Kasumi-1 (cell line): ENCODE data around the gene AMH.

Experiments
- DNase-seq, 2 experiments: peaks; one replicate each; lab custom pipeline; 2025; lab: John Stamatoyannopoulos, UW

The AMH gene

DNA sequence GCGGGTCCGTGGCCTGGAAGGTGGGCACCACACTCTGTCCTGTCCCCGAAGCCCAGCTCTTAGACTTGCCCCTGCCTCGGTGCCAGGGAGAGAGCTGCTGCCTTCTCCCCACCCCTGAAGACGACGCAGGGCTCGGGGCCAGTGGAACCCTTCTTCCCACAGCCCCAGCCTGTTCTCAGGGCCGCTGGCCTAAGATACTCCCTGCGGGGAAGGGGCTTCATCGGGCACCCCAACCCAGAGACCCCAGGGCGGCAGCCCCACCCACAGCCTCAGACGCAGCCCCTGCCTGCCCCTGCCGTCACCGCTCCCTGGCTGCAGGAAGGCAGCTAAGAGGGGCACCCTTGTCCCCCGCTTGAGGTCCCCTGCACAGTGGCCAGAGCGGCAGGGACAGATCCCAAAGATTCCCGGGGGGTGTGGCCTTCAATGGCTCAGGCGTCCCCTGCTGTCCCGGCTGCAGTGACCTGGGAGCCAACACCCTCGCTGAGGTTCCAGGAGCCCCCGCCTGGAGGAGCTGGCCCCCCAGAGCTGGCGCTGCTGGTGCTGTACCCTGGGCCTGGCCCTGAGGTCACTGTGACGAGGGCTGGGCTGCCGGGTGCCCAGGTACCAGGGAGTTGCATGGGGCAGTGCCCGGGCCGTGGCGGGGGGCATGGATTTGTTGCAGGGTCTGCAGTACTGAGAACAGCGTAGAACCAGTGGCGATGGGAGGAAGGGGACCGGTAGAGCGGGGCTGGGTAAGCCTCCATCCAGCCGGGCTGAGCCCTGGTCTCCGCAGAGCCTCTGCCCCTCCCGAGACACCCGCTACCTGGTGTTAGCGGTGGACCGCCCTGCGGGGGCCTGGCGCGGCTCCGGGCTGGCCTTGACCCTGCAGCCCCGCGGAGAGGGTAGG lies 1.0 kb downstream of the AMH start:
- DNase-seq: no peak

DNA sequence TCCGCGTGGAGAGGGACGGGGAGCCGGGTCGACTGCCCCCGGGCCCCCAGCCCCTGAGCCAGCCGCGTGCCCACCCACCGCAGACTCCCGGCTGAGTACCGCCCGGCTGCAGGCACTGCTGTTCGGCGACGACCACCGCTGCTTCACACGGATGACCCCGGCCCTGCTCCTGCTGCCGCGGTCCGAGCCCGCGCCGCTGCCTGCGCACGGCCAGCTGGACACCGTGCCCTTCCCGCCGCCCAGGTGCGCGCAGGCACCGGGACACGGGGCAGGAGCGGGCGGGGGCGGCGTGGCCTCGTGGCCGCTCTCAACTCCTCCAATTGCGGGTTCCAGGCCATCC lies 1.6 kb downstream of the AMH start:
- DNase-seq: no peak

DNA sequence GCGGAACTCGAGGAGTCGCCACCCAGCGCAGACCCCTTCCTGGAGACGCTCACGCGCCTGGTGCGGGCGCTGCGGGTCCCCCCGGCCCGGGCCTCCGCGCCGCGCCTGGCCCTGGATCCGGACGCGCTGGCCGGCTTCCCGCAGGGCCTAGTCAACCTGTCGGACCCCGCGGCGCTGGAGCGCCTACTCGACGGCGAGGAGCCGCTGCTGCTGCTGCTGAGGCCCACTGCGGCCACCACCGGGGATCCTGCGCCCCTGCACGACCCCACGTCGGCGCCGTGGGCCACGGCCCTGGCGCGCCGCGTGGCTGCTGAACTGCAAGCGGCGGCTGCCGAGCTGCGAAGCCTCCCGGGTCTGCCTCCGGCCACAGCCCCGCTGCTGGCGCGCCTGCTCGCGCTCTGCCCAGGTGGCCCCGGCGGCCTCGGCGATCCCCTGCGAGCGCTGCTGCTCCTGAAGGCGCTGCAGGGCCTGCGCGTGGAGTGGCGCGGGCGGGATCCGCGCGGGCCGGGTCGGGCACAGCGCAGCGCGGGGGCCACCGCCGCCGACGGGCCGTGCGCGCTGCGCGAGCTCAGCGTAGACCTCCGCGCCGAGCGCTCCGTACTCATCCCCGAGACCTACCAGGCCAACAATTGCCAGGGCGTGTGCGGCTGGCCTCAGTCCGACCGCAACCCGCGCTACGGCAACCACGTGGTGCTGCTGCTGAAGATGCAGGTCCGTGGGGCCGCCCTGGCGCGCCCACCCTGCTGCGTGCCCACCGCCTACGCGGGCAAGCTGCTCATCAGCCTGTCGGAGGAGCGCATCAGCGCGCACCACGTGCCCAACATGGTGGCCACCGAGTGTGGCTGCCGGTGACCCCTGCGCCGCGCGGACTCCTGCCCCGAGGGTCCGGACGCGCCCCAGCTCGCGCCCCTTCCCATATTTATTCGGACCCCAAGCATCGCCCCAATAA lies 2.3 kb downstream of the AMH start:
- DNase-seq: no peak

DNA sequence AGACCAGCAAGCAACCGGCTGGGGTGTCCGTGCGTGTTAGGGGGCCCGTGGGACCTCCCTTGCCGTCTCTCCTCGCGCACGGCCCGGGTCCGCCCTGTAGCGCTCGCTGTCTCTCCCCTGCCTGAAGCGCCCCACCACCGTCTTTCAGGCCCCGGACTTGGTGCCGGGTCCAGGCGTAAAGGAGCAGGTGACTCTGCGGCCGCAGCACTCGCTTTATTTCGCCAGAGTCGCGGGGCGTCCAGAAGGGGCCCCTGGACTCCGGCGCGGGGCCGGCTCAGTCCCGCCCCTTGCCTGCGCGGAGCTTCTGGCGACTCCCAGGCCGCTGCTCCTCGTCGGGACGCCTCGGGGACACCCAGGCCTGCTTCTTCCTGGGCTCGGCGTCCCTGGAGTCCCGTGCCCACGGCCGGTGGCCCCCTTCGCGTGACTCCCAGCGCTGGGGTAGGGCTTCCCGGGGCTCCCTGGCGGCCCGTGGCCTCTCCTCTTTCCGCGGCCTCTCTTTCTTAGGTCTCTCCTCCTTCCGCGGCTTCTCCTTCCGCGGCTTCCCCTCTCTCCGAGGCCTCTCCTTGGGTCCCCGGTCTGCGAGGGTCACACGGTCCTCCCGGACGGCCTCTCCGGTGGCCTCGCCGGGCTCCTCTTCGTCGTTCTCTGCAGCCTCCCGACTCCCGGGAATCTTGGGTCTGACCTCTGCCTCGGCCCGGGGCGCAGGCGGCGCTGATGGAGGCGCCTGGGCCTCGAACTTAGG lies 3.1 kb downstream of the AMH start:
- DNase-seq: peak; percentile 18 to 37

DNA sequence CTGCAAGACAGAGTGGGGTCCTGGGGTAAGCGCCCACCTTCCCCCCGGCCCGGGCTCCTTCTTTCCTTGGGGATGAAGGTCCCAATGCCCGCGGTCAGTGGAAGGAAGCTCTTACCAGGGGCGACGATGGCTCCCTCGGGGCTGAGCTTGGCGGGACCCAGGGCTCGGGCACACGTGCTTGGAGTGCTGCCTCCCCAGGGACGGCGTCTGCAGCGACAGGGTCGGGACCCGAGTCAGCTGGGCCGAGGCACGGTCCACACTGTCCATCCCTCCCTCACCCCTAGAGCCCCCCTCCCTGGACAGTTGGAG lies 3.6 kb downstream of the AMH start:
- DNase-seq: no peak

DNA sequence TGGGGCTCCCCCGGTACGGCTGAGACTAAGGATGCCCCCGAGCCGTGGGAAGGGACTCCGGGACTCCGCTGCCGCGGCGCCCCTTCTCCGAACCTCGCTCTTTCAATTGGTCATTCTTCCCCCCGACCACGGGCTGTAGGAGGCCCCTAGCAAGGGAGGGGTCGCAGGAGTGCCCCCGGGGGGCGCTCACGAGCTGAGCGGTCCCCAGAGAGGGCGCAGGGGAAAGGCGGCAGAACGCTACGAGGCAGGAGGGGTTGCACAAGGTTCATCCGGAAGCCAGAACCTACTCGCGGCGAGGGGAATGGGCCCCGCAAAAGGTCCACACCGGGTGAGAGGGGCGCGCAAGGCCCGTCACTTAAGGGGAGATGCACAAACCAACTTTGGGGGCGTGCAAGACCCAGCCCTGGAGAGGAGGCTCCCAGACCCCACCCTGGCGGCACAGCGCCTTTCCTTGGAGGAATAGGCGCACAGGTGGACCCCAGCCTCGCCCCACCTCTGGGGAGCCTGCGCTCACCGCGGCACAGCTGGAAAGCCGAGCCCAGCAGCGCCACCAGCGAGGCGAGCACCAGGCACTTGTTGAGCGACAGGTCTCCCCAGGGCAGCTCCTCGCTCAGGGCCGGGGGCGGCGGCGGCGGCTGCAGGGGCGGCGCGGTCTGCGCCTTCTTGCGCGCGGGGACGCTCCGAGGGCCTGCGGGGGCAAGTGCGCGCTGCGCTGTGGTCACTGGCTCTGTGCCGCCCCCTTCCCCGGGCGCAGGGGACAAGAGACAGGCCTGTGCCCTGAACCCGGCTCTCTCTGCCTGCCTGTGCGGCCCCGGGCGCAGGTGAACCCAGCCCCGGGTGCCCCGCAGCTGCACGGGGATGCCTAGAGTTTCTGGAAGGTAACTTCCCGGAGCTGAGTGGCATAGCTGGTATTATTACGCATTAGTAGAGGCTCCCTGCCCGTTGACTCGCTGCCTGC lies 4.3 kb downstream of the AMH start:
- peak; percentile 53 to 56 for DNase-seq

DNA sequence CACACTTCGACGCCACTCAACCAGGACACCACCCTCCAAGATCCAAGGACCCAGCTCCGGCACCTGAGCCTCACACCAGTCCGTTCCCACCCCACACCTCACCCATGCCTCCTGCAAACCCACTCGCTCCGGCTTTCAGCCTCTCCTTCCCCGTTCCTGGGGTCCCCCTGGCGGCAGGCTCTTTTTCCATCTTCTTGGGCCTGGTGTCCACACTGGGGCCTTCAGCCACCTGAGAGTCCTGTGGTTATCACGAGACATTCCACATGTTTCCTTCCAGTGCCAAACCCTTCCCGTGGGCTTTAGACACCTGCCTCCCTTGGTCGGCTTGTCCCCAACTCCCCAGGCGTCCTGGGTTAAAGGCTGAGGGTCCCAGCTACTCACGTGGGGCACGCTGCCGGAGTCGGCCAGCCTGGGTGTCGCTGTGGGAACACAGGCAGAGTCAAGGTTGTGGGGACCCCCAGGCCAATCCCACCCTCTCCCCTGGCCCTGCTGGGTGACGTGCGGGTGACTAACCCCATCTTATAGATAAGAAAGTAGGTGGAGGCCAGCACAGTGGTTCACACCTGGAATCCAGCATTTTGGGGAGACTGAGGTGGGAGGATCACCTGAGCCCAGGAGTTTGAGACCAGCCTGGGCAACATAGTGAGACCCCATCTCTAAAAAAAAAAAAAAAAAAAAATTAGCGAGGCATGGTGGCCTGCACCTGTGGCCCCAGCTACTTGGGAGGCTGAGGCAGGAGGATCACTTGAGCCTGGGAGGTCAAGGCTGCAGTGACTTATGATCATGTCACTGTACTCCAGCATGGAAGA lies 5.1 kb downstream of the AMH start:
- DNase-seq: no peak

DNA sequence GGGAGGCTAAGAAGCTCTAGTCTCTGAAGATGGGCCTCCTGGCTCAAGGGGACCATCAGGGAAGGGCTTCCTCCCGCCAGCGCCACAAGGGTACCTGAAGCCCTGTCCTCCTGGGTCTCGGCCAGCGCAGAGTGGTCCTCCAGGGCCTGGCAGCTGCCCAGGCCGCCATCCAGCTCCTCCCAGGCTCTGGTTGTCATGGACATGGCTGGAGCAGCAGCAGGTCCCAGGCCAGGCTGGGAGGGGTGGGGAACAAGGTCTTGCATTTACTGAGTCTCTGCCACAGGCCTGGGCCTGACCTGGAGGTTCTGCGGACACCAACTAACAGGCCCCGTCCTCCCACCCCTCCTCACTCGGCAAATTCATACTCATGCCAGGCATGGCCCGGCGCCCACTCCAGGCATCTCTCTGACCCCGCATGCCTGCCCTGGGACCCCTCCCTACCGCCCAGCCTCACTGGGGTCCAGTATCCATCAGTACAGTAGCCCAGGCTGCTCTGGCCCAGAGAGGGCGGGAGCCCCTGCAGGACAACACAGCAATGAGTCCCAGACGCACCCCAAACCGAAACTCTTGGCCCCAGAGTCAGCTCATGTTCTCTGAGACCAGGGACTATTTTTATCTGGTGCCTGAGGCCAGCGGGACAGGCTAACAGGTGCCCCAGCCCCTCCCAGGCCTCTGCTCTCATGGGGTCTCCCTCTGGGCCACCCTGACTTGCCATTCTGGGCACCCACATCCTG lies 6.2 kb downstream of the AMH start:
- DNase-seq: no peak

DNA sequence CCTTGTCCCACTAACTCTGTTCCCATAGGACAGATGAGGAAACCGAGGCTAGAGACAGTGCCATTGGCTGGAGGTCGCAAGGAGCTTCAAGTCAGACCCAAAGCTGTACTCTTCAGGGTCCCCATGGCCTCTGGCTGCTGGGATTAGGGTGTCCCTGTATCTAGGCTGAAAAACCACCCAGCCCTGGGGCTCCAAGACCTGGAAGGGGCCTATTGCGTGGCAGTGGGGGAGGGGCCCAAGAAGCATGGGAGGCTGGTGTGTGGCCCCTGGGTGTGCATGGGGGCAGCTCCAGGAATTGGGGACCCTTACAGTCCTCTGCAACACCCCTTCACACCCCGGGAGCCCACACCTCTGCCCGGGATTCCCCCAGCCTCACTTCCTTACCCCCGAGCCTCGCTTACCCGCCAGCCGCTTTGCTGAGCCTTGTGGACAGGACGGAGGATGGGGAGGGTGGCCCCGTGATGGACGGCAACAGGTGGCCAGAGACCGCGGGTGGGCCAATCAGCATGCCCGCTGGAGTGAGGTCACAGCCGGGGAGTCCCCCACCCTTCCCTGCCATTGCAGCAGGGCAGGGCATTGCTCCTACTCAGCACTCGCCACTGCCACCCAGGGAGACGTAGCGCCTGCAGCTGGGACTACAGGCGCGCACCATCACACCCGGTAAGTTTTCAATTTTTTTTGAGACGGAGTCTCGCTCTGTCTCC lies 7.0 kb downstream of the AMH start, which contains the start of gene JSRP1:
Gene JSRP1, minus strand, starts transcription at position 436 of the 704 bp plus-strand sequence. CDS start 1,103 bp downstream, outside the sequence.
- DNase-seq: no peak

DNA sequence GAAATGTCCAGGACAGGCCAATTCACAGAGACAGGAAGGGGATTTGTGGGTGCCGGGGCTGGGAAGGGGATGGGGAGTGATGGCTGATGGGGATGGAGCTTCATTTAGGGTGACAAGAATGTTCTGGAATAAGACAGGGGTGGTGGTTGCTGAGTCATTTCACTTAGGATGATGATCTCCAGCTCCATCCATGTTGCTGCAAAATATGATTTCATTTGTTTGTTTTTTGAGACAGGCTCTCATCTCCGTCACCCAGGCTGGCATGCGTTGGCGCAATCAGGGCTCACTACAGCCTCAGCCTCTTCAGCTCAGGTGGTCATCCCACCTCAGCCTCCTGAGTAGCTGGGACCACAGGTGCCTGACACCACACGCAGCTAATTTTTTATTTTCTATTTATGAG lies 10.2 kb downstream of the AMH start:
- DNase-seq: no peak

DNA sequence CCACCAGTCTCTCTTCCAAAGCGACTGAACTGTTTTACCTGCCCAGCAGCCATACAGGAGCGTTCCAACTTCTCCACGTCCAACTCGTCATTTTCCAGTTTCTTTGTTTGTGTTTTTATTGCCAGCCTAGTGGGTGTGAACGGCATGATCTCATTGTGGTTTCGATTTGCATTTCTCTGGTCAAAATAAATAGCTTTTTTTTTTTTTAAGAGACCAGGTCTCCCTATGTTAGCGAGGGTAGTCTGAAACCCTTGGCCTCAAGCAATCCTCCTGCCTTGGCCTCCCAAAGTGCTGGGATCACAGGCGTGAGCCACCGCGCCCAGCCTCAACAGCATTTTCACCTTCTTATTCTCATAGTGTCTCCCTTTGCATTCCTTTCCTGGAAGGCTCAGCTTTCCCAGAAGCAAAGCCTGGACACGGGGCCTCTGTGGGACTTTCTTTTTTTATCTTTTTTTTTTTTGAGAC lies 11.2 kb downstream of the AMH start:
- no peak for DNase-seq

DNA sequence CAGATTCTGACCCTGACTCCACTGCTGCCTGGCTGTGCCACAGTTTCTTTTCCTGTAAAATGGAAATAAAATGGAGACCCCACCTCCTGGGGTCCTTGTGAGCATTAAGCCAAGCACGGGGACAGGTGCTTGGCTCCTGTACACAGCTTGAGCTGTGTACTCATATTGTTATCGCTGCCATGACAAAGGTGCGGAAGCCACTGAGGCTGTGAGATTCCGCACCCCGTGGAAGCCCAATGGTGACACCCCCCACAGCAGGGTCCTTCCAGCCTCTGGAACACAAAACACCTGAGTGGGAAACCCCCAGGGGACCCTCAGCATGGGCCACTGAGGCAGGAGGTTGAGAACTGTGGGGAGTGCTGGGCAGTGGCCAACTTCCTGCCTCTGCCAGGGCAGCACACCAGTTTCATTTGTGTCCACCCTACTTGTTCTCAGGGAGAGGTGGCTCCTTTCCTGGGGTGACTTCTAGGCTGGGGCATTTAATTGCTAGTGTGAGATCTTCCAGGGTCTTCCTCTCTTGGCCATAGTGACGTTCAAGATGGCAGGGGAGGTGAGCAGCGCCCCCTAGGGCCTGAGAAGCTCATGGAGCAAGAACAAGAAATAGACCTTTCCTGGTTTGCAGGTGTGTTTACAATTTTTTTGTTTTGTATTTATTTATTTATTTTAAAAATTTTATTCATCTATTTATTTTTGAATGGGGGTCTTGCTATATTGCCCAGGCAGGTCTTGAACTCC lies 12.5 kb downstream of the AMH start:
- DNase-seq: peak; percentile 40 to 47

DNA sequence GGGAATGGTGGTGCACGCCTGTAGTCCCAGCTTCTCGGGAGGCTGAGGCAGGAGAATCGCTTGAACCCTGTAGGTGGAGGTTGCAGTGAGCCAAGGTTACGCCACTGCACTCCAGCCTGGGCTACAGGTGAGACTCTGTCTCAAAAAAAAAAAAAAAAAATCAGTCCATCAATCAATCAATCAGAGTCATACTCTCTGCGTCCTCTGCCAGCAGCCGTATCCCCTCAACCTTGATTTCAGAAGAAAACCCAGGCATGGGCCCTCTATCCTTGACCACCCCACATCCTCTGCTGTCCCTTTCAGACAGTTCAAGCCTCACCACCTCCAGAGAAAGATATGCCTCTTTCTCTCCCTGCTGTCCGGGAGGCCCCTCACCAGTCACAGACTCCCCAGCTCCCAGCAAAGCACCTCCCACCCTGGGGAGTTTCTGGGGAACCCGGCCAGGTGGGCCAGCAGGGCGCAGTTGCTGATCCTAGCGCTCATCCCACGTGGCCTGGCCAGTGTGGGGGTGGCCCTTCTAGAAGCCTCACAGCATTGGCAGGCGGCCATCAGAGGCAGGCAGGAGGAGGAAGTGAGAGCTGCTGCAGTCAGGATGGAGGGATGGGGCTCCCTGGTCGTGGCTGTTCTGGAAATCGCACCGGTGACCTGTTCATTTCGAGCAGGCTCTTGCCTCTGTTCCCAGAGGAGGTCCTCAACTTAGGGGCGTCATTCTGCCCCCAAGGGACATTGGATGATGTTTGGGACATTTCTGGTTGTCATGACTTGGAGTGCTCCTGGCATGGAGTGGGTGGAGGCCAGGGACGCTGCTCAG lies 17.3 kb downstream of the AMH start:
- DNase-seq: peak; percentile 65 to 87

DNA sequence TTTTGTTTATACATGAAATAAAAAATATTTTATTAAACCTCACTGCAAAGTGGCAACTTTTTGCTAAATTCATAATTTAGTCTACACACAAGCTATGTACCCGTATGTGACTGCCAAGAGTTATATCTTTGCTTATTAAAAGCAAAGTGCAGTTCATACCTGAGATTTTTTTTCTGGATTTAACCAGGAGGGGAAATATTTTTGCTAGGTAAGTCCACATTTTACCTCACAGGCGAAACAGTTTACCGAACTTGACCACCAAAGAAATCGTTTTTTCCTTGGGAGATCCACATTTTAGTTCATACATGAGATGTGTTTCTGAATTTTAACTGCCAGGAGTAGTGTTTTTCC lies 19.3 kb downstream of the AMH start:
- DNase-seq: no peak

DNA sequence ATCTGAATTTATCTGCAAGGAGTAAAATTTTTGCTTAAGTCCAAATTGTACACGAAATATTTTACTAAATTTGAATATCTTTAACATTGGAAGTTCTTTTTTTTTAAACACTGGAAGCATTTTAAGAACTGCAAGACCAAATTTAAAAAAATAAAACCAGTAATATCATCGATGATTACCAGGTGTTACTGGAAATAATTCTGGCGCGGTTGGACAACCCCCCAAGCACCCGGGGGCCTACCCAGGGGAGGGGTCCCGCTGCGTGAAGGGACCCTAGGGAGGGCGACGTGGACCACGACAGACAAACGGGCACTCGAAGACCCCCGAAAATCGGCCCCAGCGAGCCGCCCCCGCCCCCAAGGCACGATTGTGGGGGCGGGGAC lies 19.7 kb downstream of the AMH start:
- no peak for DNase-seq

DNA sequence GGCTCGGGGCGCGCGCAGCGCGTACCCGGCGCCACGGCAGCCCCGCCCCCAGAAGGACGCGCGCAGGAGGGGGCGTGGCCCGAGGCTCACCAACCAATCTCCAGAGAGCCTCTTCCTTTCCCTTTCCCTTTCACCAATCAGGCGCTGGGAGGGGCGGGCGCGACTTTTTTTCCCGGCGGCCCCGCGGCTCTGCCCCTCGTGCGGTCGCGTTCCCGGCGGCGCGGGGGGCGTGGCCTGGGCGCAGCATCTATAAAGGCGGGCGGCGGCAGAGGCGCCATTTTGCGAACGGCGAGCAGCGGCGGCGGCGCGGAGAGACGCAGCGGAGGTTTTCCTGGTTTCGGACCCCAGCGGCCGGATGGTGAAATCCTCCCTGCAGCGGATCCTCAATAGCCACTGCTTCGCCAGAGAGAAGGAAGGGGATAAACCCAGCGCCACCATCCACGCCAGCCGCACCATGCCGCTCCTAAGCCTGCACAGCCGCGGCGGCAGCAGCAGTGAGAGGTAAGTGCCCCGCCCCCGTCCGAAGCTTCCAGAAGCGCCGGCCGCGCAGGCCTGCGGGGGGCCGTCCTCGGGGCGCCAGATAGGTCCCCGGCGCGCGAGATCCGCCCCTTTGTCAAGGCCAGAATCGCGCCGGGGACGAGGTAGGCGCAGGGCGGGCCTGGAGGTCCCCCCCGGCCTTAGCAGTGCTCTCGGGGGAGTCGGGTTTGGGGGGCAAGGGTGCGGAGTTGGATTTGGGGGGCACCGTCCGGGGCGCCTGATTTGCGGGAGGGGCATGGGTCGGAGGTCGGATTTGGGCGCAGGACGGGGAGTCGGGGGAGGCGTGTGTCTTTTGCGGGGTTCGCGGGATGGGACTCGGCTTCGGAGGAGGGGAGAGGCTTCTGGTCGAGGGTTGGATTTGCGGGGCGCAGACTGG lies 20.4 kb downstream of the AMH start:
- peak; percentile 95 to 96 for DNase-seq

DNA sequence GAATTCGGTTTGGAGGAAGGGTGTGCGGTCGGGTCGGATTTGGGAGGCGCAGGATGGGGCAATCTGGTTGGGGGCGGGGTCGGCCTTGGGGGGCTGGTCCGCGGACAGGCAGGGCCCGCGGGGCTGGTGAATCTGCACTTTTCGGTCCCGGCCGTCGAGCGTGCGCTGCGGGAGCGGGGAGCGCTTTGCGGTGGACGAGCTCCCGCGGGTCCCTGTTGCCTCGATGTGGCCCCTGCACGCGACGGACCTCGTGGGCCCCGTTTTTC lies 21.0 kb downstream of the AMH start:
- no peak for DNase-seq
